Measurements from ENCODE around the gene SPATC1L.
"Not testable (repeated sequence)": the region's sequence is repeated elsewhere in the genome, so short reads cannot be mapped to it uniquely, and the experiment has no call there.

SPATC1L gene

GRCh38 chr21:46142582-46143473 is 41.4 kb downstream of the SPATC1L start:
- DNase-seq (ENCODE audit: low read depth) = no peak
- no peak for TF ChIP-seq CTCF (IDR thresholded peaks at IDR 0.05; ENCODE audit: control insufficient read depth, extremely low read depth, insufficient read depth)
- H3K4me3 ChIP-seq (ENCODE audit: low read depth, low read length) = no peak overlapping the region

GRCh38 chr21:46141767-46142581 is 42.3 kb downstream of the SPATC1L start:
- TF ChIP-seq CTCF (IDR thresholded peaks at IDR 0.05; ENCODE audit: control insufficient read depth, extremely low read depth, insufficient read depth) = no peak
- no peak for DNase-seq (ENCODE audit: low read depth)
- H3K4me3 ChIP-seq (ENCODE audit: low read depth, low read length) = no peak overlapping the region

GRCh38 chr21:46140352-46141003 is 43.8 kb downstream of the SPATC1L start:
- not testable (repeated sequence) for DNase-seq (ENCODE audit: low read depth); H3K4me3 ChIP-seq (ENCODE audit: low read depth, low read length)

GRCh38 chr21:46139686-46140085 is 44.6 kb downstream of the SPATC1L start:
- DNase-seq (ENCODE audit: low read depth) = no peak
- TF ChIP-seq CTCF (IDR thresholded peaks at IDR 0.05; ENCODE audit: control insufficient read depth, extremely low read depth, insufficient read depth) = no peak
- H3K4me3 ChIP-seq (ENCODE audit: low read depth, low read length) = no peak overlapping the region

- no peak for TF ChIP-seq CTCF (IDR thresholded peaks at IDR 0.05; ENCODE audit: control insufficient read depth, extremely low read depth, insufficient read depth)
- H3K4me3 ChIP-seq (ENCODE audit: low read depth, low read length) = no peak overlapping the region
Observed at GRCh38 chr21:46138383-46138970, 45.8 kb downstream of the SPATC1L start.

GRCh38 chr21:46137908-46138307 is 46.4 kb downstream of the SPATC1L start:
- no peak overlapping the region for H3K4me3 ChIP-seq (ENCODE audit: low read depth, low read length)
- no peak for DNase-seq (ENCODE audit: low read depth)
- no peak for TF ChIP-seq CTCF (IDR thresholded peaks at IDR 0.05; ENCODE audit: control insufficient read depth, extremely low read depth, insufficient read depth)

More at GRCh38 chr21:46138383-46138970, 45.8 kb downstream of the SPATC1L start:
- DNase-seq (ENCODE audit: low read depth) = no peak
